Measurements from ENCODE around the gene SLF2.

The SLF2 gene

DNA sequence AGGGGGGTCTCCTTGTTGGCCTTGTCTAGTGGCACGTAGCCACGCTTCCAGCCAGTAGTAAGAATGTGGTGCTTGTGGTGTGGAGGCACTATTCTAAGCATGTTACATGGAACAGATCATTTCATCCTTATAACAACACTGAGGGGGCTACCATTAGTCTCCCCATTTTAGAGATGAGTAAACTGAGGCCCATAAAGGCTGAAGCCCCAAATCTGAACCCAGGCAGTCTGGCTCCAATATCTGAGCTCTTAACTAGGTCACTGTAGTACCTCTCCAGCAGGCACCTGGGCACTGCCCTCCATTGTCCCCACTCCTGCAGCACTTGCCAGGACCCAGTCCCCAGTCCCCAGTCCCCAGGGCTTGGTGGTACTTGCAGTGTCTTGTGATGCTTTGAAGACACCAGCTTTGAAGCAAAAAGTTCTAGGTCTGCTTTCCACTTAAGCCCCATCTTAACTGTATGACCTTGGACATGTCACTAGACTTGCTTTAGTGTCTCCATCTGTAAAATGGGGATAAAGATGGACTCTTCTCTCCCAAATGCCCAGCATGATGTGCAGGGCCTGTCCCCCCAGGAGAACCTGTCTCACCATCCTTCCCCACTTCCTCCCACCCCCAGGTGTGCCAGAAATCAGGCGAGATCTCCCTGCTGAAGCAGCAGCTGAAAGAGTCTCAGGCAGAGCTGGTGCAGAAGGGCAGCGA is 93.3 kb downstream of the SLF2 start:
- POLR2A ChIA-PET = no interaction called here
- TF ChIP-seq, protein P1, sequence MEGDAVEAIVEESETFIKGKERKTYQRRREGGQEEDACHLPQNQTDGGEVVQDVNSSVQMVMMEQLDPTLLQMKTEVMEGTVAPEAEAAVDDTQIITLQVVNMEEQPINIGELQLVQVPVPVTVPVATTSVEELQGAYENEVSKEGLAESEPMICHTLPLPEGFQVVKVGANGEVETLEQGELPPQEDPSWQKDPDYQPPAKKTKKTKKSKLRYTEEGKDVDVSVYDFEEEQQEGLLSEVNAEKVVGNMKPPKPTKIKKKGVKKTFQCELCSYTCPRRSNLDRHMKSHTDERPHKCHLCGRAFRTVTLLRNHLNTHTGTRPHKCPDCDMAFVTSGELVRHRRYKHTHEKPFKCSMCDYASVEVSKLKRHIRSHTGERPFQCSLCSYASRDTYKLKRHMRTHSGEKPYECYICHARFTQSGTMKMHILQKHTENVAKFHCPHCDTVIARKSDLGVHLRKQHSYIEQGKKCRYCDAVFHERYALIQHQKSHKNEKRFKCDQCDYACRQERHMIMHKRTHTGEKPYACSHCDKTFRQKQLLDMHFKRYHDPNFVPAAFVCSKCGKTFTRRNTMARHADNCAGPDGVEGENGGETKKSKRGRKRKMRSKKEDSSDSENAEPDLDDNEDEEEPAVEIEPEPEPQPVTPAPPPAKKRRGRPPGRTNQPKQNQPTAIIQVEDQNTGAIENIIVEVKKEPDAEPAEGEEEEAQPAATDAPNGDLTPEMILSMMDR (IDR thresholded peaks at IDR 0.05; ENCODE audit: control extremely low read depth, extremely low read depth, low read depth, missing control alignments) = no peak
- DNase-seq (ENCODE audit: extremely low spot score) = no peak
- CTCF ChIA-PET = interaction anchor here (1.3 to 8.1 kb wide), 4 partner anchors 8 to 136 kb away, joined by 4 to 96 read pairs (median 38); partner anchors contain the start of gene LZTS2

DNA sequence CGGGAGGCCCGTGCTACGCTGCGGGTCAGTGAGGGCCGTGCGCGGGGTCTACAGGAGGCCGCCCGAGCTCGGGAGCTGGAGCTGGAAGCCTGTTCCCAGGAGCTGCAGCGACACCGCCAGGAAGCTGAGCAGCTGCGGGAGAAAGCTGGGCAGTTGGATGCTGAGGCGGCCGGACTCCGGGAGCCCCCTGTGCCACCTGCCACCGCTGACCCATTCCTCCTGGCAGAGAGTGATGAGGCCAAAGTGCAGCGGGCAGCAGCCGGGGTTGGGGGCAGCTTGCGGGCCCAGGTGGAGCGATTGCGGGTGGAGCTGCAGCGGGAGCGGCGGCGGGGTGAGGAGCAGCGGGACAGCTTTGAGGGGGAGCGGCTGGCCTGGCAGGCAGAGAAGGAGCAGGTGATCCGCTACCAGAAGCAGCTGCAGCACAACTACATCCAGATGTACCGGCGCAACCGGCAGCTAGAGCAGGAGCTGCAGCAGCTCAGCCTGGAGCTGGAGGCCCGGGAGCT is 93.9 kb downstream of the SLF2 start:
- ChIA-PET POLR2A (no interaction called here), CTCF (interaction anchor here (0.9 to 8.1 kb wide), 4 partner anchors 8 to 100 kb away, joined by 3 to 96 read pairs (median 38); partner anchors contain the start of gene LZTS2)
- DNase-seq (ENCODE audit: extremely low spot score) = no peak
- TF ChIP-seq, protein P1 (IDR thresholded peaks at IDR 0.05; ENCODE audit: control extremely low read depth, extremely low read depth, low read depth, missing control alignments) = no peak

- ChIA-PET CTCF (interaction anchor here (0.9 to 8.1 kb wide), 4 partner anchors 9 to 100 kb away, joined by 3 to 96 read pairs (median 38); partner anchors contain the start of gene LZTS2), POLR2A (no interaction called here)
- no peak for DNase-seq (ENCODE audit: extremely low spot score)
- TF ChIP-seq, protein P1 (IDR thresholded peaks at IDR 0.05; ENCODE audit: control extremely low read depth, extremely low read depth, low read depth, missing control alignments) = no peak
These were observed 94.4 kb downstream of the SLF2 start for GRCh38 chr10:101007099-101007711.

DNA sequence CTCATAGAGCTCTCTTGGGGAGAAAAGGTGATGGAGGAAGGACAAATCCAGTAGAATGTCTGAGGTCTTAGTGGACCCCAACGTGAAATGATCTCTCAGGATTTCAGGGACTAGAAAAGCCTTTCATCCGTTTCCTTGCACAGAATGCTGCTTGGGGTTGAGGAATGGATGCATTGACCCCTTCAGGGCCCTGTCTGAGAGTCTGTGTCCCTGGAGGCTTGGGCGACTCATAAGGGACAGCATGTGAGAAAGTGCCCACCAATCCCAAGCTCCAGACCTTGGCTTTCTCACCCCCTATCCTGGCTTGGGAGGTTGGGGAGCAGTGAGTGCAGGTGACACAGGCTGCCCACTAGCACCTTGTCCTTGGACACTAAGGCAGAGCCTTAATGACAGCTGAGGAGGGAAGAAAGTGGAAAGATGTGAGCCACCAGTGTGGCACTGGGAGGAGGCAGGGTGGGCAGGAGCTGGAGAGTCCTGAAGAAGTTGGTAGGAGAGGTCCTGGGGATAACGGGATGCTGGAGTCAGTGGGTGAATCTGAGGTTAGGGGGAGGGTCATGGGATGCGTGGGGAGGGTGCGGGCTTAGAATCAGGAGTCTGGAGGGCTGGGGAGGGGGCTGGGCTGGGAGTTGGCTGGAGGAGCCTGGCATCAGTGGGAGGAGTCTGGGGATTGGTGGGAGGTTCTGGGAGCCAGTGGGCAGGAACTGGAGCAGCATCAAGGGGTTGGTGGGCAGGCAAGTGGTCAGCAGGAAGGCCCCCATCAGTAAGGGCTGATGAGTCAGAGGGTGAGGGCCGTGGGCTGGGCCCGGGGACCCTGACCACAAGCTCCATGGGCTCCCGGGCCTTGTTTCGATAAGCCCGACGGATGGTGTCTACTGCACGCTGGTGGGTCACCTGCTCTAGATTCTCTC is 95.4 kb downstream of the SLF2 start:
- no peak for DNase-seq (ENCODE audit: extremely low spot score)
- ChIA-PET CTCF (interaction anchor here (1.0 to 8.1 kb wide), 4 partner anchors 9 to 87 kb away, joined by 3 to 96 read pairs (median 36); partner anchors contain the start of gene LZTS2), POLR2A (no interaction called here)

GRCh38 chr10:101008823-101009423 is 96.2 kb downstream of the SLF2 start:
- no peak for DNase-seq (ENCODE audit: extremely low spot score)
- CTCF ChIA-PET = interaction anchor here (1.0 to 8.1 kb wide), 4 partner anchors 8 to 87 kb away, joined by 3 to 96 read pairs (median 36); partner anchors contain the start of gene LZTS2
- POLR2A ChIA-PET = no interaction called here
- TF ChIP-seq, protein P1 (IDR thresholded peaks at IDR 0.05; ENCODE audit: control extremely low read depth, extremely low read depth, low read depth, missing control alignments) = no peak

More for the DNA sequence above, 95.4 kb downstream of the SLF2 start:
- TF ChIP-seq, protein P1 (IDR thresholded peaks at IDR 0.05; ENCODE audit: control extremely low read depth, extremely low read depth, low read depth, missing control alignments) = no peak
